ENCODE measurements around the gene CPZ. TPM values are rescaled to one million over a fixed set of nuclear protein-coding genes. Genes with fewer than 3 reads are reported as not detected.

The CPZ gene
- total RNA-seq, 1 experiment from 2014 or later = 37.3 TPM

DNA sequence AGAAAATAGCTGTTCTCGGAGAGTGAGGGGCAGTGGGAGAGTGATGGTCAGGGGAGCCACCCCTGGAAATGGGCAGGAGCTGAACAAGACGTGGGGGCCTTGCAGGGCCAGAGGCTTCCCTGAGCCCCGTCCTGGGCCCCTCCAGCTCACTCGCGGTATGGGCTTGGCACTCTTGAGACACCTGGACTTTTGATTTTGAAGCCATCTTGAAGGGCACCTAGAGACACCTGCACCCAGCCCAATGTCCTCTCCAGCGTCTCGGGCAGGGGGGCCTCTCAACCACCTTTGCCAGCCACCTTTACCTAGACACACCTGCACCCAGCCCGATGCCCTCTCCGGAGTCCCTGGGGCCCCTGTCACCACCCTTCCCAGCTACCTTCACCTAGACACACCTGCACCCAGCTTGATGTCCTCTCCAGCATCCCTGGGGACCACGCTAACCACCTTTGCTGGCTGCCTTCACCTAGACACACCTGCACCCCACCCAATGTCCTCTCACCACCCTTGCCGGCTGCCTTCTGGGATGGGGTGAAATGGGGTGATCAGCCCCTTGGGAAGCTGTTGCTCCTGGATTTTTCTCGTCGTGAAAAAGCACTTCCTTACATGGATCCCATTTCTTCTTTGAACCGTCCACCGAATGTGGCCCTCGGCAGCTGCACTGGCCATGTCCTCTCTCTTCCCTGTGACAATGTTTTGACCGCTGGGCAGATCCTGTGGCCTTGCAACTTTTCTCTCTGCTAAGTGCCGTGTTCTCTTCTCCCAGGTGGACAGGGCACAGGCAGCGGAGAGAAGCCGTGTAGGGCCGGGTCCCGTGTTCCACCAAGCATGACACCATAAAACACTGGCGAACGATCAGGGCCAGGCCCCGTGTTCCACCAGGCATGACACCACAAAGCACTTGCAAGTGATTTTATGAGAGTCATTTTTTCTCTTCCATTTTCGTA, 47.5 kb downstream of the CPZ start:
- no peak overlapping the region for H3K4me3 Mint-ChIP-seq

More for the DNA sequence above, 47.5 kb downstream of the CPZ start:
- no peak overlapping the region for H4K5ac ChIP-seq (ENCODE audit: insufficient read length, low read depth, low read length)
- no peak overlapping the region for H3T11ph ChIP-seq (ENCODE audit: low read length)
- H2BK120ac ChIP-seq (ENCODE audit: low read depth, low read length, poor library complexity, severe bottlenecking) = no peak overlapping the region
- no peaks in the 10 kb centered on the region for H3K79me1 ChIP-seq (ENCODE audit: insufficient read depth, low read depth, low read length, poor library complexity, severe bottlenecking)
- H4K91ac ChIP-seq (ENCODE audit: insufficient read length, low read depth, low read length) = no peak overlapping the region
- H3K9me3 Mint-ChIP-seq = no peaks in the 10 kb centered on the region
- no peaks in the 10 kb centered on the region for H3K79me2 ChIP-seq (ENCODE audit: insufficient read depth, low read length)
- H3K4me1 ChIP-seq (ENCODE audit: insufficient read depth, low read length) = no peaks in the 10 kb centered on the region
- H2AK5ac ChIP-seq (ENCODE audit: insufficient read length, low read length) = no peak overlapping the region
- peaks cover 23% of the 10 kb centered on the region for H3K27me3 Mint-ChIP-seq (ENCODE audit: low read depth)
- H3K4ac ChIP-seq (ENCODE audit: low read depth, low read length) = no peak overlapping the region
- H3K14ac ChIP-seq (ENCODE audit: insufficient read depth, low read length) = no peak overlapping the region; the same call in 1 of the 2 replicates
- TF ChIP-seq, protein P1, sequence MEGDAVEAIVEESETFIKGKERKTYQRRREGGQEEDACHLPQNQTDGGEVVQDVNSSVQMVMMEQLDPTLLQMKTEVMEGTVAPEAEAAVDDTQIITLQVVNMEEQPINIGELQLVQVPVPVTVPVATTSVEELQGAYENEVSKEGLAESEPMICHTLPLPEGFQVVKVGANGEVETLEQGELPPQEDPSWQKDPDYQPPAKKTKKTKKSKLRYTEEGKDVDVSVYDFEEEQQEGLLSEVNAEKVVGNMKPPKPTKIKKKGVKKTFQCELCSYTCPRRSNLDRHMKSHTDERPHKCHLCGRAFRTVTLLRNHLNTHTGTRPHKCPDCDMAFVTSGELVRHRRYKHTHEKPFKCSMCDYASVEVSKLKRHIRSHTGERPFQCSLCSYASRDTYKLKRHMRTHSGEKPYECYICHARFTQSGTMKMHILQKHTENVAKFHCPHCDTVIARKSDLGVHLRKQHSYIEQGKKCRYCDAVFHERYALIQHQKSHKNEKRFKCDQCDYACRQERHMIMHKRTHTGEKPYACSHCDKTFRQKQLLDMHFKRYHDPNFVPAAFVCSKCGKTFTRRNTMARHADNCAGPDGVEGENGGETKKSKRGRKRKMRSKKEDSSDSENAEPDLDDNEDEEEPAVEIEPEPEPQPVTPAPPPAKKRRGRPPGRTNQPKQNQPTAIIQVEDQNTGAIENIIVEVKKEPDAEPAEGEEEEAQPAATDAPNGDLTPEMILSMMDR (conservative IDR thresholded peaks at IDR 0.05) = no peak
- H3K36me3 Mint-ChIP-seq (ENCODE audit: insufficient read depth in 1 of 3, low read depth in 3 of 3) = no peaks in the 10 kb centered on the region; a peak in 2 of 7 replicates
- no peak overlapping the region for H3K9ac ChIP-seq (ENCODE audit: extremely low read depth, insufficient read length, low read length)
- H3K9me3 ChIP-seq (ENCODE audit: control insufficient read depth, low read depth, low read length) = no peaks in the 10 kb centered on the region
- H3K27ac Mint-ChIP-seq = no peak overlapping the region
- H3K23ac ChIP-seq (ENCODE audit: insufficient read length, low read depth, low read length) = no peak overlapping the region
- H3K18ac ChIP-seq (ENCODE audit: insufficient read length, low read depth, low read length) = no peak overlapping the region
- H3K27ac ChIP-seq (ENCODE audit: insufficient read length, low read depth, low read length) = no peak overlapping the region
- H4K20me1 ChIP-seq (ENCODE audit: control insufficient read depth, insufficient read depth, insufficient read length) = no peaks in the 10 kb centered on the region
- H2BK12ac ChIP-seq (ENCODE audit: insufficient read length, low read depth, low read length) = no peak overlapping the region
- H2BK20ac ChIP-seq (ENCODE audit: low read depth, low read length, poor library complexity, severe bottlenecking) = no peak overlapping the region
- DNase-seq = no peak
- no CpG with 5 or more reads among the region's 26 CpGs for WGBS (ENCODE audit: extremely low coverage, insufficient read length, low lambda C conversion rate)
- H3K56ac ChIP-seq (ENCODE audit: insufficient read length, low read depth, low read length) = no peak overlapping the region
- no peak overlapping the region for H2BK15ac ChIP-seq (ENCODE audit: low read depth, low read length)
- H4K8ac ChIP-seq (replicated peaks; ENCODE audit: insufficient read length, low read depth, low read length) = no peak overlapping the region
- H3K23me2 ChIP-seq (ENCODE audit: insufficient read length, low read depth, low read length, poor library complexity, severe bottlenecking) = peaks cover 2% of the 10 kb centered on the region
- H2BK5ac ChIP-seq (ENCODE audit: insufficient read length, low read length) = no peak overlapping the region
- H3K4me2 ChIP-seq (ENCODE audit: insufficient read depth, insufficient read length, low read length) = no peak overlapping the region
- H3K4me1 Mint-ChIP-seq = peaks cover 0 to 3% of the 10 kb centered on the region in 2 experiments; a peak in 1 of 4 replicates
- no peak overlapping the region for H2AFZ ChIP-seq (ENCODE audit: low read length)
- no peaks in the 10 kb centered on the region for H3K27me3 ChIP-seq (ENCODE audit: insufficient read depth, low read length)
